Measurements from ENCODE around the gene GDF15.

The GDF15 gene

DNA sequence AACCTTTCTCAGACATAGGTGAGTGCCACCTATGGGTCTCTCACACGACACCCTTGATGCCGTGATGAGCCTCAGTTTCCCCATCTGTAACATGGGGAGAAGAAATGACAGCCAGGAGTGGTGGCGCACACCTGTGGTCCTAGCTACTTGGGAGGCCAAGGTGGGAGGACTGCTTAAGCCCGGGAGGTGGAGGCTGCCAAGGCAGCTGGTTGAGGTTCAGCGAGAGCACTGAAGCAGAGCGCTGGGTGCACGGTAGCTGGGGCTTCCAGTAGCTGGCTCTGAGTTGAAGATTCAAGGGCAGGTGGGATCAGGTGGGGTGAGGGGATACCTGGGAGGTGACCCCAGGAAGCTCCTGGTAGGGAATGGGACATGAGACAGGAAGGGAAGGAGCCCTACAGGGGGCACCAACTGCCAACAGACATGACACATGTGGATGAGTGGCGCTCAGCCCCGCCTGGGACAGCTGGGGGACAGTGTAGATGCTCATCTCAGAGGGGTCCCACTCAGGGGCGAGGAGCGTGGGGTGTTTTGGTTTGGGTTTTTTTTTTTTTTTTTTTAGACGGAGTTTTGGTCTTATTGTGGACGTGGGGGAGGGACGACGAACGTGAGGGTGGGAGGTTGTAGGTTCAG is 26.8 kb downstream of the GDF15 start:
- Histone ChIP-seq H3K4me3 (ENCODE audit: low read length in 2 of 2) (no peak overlapping the region), H3K9ac (ENCODE audit: low read length in 2 of 2) (no peak overlapping the region), H3K4me1 (ENCODE audit: control insufficient read depth, insufficient read depth, low read length) (peaks cover 33% of the 10 kb centered on the region), H3K36me3 (ENCODE audit: control insufficient read depth in 2 of 2, insufficient read depth in 2 of 2, low read length in 2 of 2) (no peaks in the 10 kb centered on the region), H3K27me3 (ENCODE audit: control insufficient read depth in 1 of 2, insufficient read depth in 2 of 2, low read length in 2 of 2) (peaks cover 9 to 23% of the 10 kb centered on the region in 2 donors), H3K9me3 (ENCODE audit: control insufficient read depth in 2 of 2, low read length in 2 of 2) (no peaks in the 10 kb centered on the region), H3K27ac (ENCODE audit: low read length) (no peak overlapping the region)

DNA sequence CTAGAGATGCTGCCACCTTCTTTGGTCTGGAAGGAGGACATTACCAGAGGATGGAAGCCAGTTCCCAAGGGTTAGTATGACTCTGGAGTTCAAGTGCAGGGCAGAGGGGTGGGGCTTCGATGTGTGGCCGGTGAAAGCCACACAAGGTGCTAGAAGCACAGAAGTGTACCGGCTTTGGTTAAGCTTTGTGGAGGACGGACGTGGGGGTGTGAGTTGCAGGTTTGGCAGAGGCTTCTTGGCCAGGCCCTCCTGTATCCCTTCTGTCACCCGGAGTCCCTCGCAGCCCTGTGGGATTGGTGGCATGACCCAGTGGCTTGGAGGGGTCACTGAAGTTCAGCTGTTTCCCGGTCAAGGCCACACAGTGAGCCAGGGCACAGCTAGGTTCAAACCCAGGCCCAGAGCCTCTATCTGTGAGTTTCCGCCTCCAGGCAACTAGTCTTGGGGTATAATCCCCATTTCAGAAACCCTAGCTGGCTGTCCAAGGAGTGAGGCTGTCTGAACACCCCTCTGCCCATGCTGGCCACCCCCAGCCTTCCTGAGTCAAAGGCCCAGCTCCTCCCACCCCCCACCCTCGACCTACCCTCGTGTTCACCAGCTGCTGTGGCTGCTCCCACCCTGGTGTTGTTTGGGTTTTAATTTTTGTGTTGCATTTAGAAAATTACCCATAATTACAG is 28.7 kb downstream of the GDF15 start:
- Histone ChIP-seq H3K9ac (ENCODE audit: low read length in 2 of 2) (peak overlapping the region in 1 of 2 donors; percentile 20), H3K4me3 (ENCODE audit: low read length in 2 of 2) (peak overlapping the region in 1 of 2 donors; percentile 60), H3K36me3 (ENCODE audit: control insufficient read depth in 2 of 2, insufficient read depth in 2 of 2, low read length in 2 of 2) (no peaks in the 10 kb centered on the region), H3K27ac (ENCODE audit: low read length) (peak overlapping the region; percentile 84), H3K4me1 (ENCODE audit: control insufficient read depth, insufficient read depth, low read length) (peaks cover 45% of the 10 kb centered on the region), H3K9me3 (ENCODE audit: control insufficient read depth in 2 of 2, low read length in 2 of 2) (no peaks in the 10 kb centered on the region), H3K27me3 (ENCODE audit: control insufficient read depth in 1 of 2, insufficient read depth in 2 of 2, low read length in 2 of 2) (peaks cover 16 to 33% of the 10 kb centered on the region in 2 donors)

DNA sequence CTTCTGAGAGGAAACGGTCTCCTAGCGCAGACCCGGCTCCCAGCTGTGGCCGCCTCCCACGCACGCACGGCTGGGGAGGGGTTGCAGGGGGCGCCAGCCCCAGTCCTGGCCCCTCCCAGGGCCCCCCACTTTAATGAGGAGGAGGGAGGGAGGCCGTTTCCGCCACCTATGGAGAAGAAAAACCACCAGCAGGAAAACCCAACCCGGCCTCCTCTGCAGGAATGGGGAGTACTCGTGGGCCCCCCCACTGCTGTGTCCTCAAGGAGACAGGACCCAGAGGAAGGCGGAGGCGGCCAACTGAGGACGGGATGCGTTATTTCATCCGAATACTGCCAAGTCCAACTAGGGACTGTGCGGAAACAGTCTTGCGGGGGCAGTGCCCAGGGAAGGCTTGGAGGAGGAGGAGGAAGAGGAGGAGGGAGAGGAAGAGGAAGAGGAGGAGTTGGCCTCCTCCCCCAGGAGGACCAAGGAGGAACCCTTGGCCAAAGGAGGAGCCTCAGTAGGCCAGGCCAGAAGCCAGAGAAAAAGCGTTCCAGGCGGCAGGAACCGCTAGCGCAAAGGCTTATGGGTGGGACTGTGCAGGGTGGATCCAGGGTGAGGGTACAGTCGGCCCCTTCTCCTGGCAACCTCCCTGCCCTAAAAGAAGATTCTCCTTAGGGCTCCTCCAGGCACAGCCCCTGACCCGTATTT is 29.4 kb downstream of the GDF15 start:
- Histone ChIP-seq H3K27me3 (ENCODE audit: control insufficient read depth in 1 of 2, insufficient read depth in 2 of 2, low read length in 2 of 2) (peaks cover 16 to 33% of the 10 kb centered on the region in 2 donors), H3K9me3 (ENCODE audit: control insufficient read depth in 2 of 2, low read length in 2 of 2) (no peaks in the 10 kb centered on the region), H3K4me3 (ENCODE audit: low read length in 2 of 2) (peak overlapping the region in 1 of 2 donors; percentile 60), H3K9ac (ENCODE audit: low read length in 2 of 2) (peak overlapping the region; percentile 20 to 21), H3K27ac (ENCODE audit: low read length) (peak overlapping the region; percentile 84), H3K36me3 (ENCODE audit: control insufficient read depth in 2 of 2, insufficient read depth in 2 of 2, low read length in 2 of 2) (no peaks in the 10 kb centered on the region), H3K4me1 (ENCODE audit: control insufficient read depth, insufficient read depth, low read length) (peaks cover 52% of the 10 kb centered on the region)

DNA sequence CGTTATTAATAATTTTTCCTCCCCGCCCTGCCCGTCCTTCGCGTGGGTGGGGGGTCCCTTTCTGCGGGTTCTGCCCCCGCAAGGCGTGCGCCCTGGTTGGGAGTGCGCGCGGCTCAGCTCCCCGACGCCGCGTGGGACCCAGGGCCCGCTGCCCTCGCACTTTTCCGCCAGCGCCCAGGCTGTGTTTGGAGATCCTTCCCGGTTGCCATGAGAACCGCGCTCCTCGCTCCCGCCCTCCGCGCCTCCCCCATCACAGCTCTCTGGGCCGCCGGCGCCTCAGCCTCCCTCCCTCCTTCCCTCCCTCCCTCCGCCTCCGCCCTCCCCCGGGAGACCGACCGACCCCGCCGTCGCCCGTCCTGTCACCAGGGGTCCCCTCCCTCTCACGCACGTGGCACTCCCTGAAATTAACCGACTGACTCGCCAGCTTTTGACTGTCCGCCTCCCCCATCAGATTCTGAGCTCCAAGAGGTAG is 30.9 kb downstream of the GDF15 start:
- Histone ChIP-seq H3K4me3 (ENCODE audit: low read length in 2 of 2) (peak overlapping the region; percentile 55 to 64), H3K9ac (ENCODE audit: low read length in 2 of 2) (peak overlapping the region; percentile 60), H3K4me1 (ENCODE audit: control insufficient read depth, insufficient read depth, low read length) (peaks cover 63% of the 10 kb centered on the region), H3K36me3 (ENCODE audit: control insufficient read depth in 2 of 2, insufficient read depth in 2 of 2, low read length in 2 of 2) (no peaks in the 10 kb centered on the region), H3K9me3 (ENCODE audit: control insufficient read depth in 2 of 2, low read length in 2 of 2) (no peaks in the 10 kb centered on the region), H3K27me3 (ENCODE audit: control insufficient read depth in 1 of 2, insufficient read depth in 2 of 2, low read length in 2 of 2) (peaks cover 16 to 33% of the 10 kb centered on the region in 2 donors), H3K27ac (ENCODE audit: low read length) (peak overlapping the region; percentile 84)

DNA sequence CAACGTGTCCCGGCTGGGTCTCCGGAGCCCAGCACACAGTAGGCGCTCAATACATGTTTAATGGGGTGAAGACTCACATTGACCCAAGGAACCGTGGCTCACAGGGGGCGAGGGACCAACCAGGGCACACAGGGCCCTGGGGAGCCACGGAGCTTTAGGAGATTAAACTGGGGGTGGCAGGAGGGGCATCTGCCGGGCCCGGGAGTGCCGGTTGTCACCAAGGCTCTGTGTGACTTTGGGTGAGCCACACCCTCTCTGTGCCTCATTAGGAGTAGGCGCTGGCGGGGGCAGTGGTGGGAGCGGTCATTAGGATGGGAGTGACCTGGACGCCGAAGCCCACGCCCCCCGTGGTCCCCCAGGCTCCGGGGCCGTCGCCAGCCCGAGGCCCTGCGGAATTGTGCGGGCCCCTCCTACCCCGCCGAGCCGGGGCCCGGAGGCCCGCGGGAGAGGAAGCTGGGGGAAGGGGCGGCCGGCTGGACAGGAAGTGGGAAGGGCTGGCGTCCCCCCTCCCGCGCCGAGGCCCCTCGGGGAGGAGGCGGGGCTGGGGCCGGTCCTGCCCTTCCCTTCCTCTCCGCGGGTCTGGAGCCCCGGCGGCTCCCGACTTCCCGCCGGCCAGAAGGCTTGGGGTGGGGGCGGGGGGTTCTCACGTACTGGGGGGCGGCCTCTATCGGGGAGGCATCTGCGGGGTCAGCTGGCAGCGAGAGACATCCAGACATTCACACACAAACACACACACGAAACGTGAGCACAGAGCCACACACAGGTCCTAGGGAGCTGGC is 31.5 kb downstream of the GDF15 start:
- Histone ChIP-seq H3K9me3 (ENCODE audit: control insufficient read depth in 2 of 2, low read length in 2 of 2) (no peaks in the 10 kb centered on the region), H3K36me3 (ENCODE audit: control insufficient read depth in 2 of 2, insufficient read depth in 2 of 2, low read length in 2 of 2) (no peaks in the 10 kb centered on the region), H3K27ac (ENCODE audit: low read length) (peak overlapping the region; percentile 84), H3K27me3 (ENCODE audit: control insufficient read depth in 1 of 2, insufficient read depth in 2 of 2, low read length in 2 of 2) (peaks cover 16 to 33% of the 10 kb centered on the region in 2 donors), H3K4me1 (ENCODE audit: control insufficient read depth, insufficient read depth, low read length) (peaks cover 63% of the 10 kb centered on the region), H3K9ac (ENCODE audit: low read length in 2 of 2) (peak overlapping the region; percentile 31 to 60), H3K4me3 (ENCODE audit: low read length in 2 of 2) (peak overlapping the region; percentile 55 to 76)

DNA sequence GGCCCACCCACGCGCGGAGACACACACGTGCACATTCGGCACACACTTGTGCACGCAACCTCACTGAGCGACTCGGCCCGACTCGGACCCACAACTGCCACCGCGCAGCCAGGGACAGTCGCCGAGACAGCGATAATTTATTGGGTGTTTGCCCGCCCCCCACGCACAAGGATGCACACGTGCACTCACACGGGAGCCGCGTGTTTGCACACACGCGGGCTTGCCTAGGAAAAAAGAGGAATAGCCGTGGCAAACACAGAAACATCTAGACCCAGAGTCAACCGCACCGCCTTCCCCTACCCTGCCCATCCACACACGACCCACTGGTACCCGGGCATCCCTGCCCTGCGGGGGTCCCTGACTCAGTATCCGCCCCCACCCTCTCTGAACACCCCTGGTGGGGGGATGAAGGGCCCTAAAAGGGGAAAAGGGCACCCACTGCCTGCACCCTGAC is 32.1 kb downstream of the GDF15 start:
- H3K27ac ChIP-seq (ENCODE audit: low read length), result peak overlapping the region; percentile 84
- H3K27me3 ChIP-seq (ENCODE audit: control insufficient read depth in 1 of 2, insufficient read depth in 2 of 2, low read length in 2 of 2), result peaks cover 14 to 33% of the 10 kb centered on the region in 2 donors
- no peaks in the 10 kb centered on the region for H3K9me3 ChIP-seq (ENCODE audit: control insufficient read depth in 2 of 2, low read length in 2 of 2)
- H3K4me3 ChIP-seq (ENCODE audit: low read length in 2 of 2), result peak overlapping the region in 1 of 2 donors; percentile 76
- peaks cover 63% of the 10 kb centered on the region for H3K4me1 ChIP-seq (ENCODE audit: control insufficient read depth, insufficient read depth, low read length)
- H3K9ac ChIP-seq (ENCODE audit: low read length in 2 of 2), result no peak overlapping the region
- no peaks in the 10 kb centered on the region for H3K36me3 ChIP-seq (ENCODE audit: control insufficient read depth in 2 of 2, insufficient read depth in 2 of 2, low read length in 2 of 2)

DNA sequence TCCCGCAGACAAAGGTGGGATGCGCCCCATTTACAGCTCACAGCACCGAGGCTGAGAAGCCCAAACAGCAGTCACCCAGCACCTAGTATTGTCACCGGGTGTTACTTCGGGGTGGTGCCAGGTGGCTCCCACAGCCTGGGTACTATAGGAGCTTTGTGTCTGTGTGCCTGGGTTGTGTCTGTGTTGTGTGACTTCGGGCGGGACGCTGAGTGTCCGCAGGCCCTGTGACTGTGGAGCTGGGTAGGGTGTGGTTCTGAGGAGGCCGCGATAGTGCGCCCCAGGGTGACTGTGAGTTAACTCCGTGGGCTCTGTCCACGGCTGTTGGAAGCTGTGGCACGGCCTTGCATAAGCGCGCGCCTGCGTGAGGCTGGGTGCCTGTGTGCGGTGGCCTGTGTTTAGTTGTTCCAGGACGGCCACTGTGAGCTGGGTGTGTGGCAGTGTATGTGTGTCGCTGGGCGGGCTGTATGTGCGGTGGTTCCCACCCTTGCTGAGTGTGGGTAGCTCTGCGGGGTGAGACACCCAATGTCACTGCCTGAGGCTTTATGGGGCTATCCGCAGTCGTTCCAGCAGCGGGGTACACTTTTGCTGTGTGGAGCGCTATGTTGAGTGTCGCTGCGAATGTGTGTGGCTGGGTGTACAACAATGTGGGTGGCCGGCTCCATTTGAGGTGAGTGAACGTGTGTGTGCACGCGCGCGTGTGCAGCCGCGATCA is 32.7 kb downstream of the GDF15 start:
- H3K27me3 ChIP-seq (ENCODE audit: control insufficient read depth in 1 of 2, insufficient read depth in 2 of 2, low read length in 2 of 2), result peaks cover 14 to 33% of the 10 kb centered on the region in 2 donors
- H3K4me1 ChIP-seq (ENCODE audit: control insufficient read depth, insufficient read depth, low read length), result peaks cover 68% of the 10 kb centered on the region
- H3K36me3 ChIP-seq (ENCODE audit: control insufficient read depth in 2 of 2, insufficient read depth in 2 of 2, low read length in 2 of 2), result no peaks in the 10 kb centered on the region
- peak overlapping the region; percentile 84 for H3K27ac ChIP-seq (ENCODE audit: low read length)
- no peaks in the 10 kb centered on the region for H3K9me3 ChIP-seq (ENCODE audit: control insufficient read depth in 2 of 2, low read length in 2 of 2)
- H3K9ac ChIP-seq (ENCODE audit: low read length in 2 of 2), result peak overlapping the region in 1 of 2 donors; percentile 6
- peak overlapping the region; percentile 62 to 76 for H3K4me3 ChIP-seq (ENCODE audit: low read length in 2 of 2)

DNA sequence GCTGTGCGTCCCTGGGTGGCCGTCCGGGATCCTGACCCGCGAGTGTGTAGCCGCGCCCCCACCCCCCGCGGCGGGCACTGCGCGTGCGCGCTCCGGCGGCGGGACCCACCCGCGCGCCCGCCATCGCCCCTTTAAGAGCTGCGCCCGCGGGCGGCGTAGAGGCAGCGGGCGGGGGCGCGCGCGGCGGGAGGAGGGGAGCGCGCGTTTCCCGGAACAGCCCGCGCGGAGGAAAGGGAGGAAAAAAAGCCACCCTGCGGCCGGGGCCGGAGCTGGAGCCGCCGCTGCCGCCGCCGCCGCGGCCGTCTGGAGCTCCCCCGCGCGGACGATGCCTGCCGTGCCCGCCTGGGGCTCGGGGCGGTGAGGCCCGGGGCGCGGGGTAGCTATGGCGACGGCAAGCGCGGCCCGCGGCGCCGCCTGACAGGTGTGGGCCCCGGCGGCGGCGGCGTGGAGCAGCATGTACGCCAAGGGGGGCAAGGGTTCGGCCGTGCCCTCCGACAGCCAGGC is 33.3 kb downstream of the GDF15 start, which contains the start of gene SSBP4:
Gene SSBP4, plus strand, starts transcription at position 204 of the 504 bp plus-strand sequence. Its CDS starts 251 bp downstream, at position 455.
- H3K4me1 ChIP-seq (ENCODE audit: control insufficient read depth, insufficient read depth, low read length), result peaks cover 69% of the 10 kb centered on the region
- peak within 1 kb of the TSS; percentile 84 for H3K27ac ChIP-seq (ENCODE audit: low read length)
- no peaks in the 10 kb centered on the region for H3K36me3 ChIP-seq (ENCODE audit: control insufficient read depth in 2 of 2, insufficient read depth in 2 of 2, low read length in 2 of 2)
- H3K4me3 ChIP-seq (ENCODE audit: low read length in 2 of 2), result peak within 1 kb of the TSS; percentile 62 to 76
- H3K27me3 ChIP-seq (ENCODE audit: control insufficient read depth in 1 of 2, insufficient read depth in 2 of 2, low read length in 2 of 2), result peaks cover 14 to 33% of the 10 kb centered on the region in 2 donors
- H3K9ac ChIP-seq (ENCODE audit: low read length in 2 of 2), result peak within 1 kb of the TSS in 1 of 2 donors; percentile 63
- H3K9me3 ChIP-seq (ENCODE audit: control insufficient read depth in 2 of 2, low read length in 2 of 2), result no peaks in the 10 kb centered on the region

DNA sequence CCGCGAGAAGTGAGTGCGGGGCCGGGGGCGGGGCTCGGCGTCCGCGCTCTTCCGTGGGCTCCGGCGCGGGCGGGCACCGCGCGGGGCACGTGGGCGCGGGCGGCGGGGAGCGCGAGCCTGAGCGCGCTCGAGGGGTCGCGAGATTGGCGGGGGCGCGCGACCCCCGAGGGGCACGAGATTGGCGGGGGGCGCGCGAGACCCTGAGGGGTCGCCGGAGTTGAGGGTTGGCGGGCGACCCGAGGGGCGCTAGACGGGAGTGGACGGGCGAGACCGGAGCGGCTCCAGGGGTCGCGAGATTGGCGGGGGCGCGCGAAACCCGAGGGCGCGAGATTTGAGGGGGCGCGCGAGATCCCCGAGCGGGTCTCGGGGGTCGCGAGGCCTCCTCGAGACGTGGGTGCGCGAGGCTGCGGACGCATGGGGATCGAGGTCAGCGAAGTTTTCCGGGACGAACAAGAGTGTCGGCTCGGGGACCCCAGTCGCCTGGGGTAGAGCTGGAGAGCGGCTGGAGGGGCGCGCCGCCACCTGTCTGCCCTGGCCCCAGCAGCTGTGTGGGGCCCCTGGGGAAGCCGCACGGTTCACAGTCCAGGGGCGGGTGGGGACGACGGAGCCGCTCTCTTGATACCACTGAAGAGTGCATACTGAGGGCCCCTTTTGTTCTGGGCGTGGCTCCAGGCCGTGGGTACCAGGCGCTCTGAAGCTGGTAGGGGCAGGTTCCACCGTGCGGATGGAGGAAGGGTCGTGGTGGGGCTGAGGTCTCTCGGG is 33.9 kb downstream of the GDF15 start:
- H3K9ac ChIP-seq (ENCODE audit: low read length in 2 of 2), result peak overlapping the region in 1 of 2 donors; percentile 63
- peaks cover 63% of the 10 kb centered on the region for H3K4me1 ChIP-seq (ENCODE audit: control insufficient read depth, insufficient read depth, low read length)
- peak overlapping the region; percentile 18 for H3K27ac ChIP-seq (ENCODE audit: low read length)
- H3K36me3 ChIP-seq (ENCODE audit: control insufficient read depth in 2 of 2, insufficient read depth in 2 of 2, low read length in 2 of 2), result no peaks in the 10 kb centered on the region
- no peaks in the 10 kb centered on the region for H3K9me3 ChIP-seq (ENCODE audit: control insufficient read depth in 2 of 2, low read length in 2 of 2)
- peaks cover 14 to 28% of the 10 kb centered on the region in 2 donors for H3K27me3 ChIP-seq (ENCODE audit: control insufficient read depth in 1 of 2, insufficient read depth in 2 of 2, low read length in 2 of 2)
- H3K4me3 ChIP-seq (ENCODE audit: low read length in 2 of 2), result peak overlapping the region; percentile 60 to 76
